GM21723 (cell line): ENCODE data around the gene PTCD2.
A peak's percentile ranks its signal among the peaks of the same experiment; 100 is the strongest.

Source experiments
- ATAC-seq: cut with Tn5 transposase; IDR thresholded peaks from one replicate; pipeline ENCODE4 v1.9.1; 2021; ENCODE audit warnings: mild to moderate bottlenecking, moderate library complexity; ENCODE audit not compliant: unreplicated experiment

PTCD2 gene, protein sequence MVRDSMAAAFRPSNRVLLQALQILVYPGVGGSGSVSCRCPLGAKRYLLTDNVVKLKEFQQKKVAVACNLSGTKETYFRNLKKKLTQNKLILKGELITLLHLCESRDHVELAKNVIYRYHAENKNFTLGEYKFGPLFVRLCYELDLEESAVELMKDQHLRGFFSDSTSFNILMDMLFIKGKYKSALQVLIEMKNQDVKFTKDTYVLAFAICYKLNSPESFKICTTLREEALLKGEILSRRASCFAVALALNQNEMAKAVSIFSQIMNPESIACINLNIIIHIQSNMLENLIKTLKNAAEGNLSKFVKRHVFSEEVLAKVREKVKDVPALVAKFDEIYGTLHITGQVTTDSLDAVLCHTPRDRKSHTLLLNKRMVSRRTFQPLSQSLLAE

GRCh38 chr5:72319976-72320752 lies at the start of gene PTCD2, which contains the start of gene MRPS27:
TSS of gene PTCD2 (plus strand) at chr5:72320373. CDS start at chr5:72320383, 10 bp downstream.
TSS of gene MRPS27 (minus strand) at chr5:72320240. CDS start at chr5:72320221, 19 bp downstream.
- ATAC-seq = peak; percentile 99

GRCh38 chr5:72271702-72272101 lies 48.5 kb upstream of the PTCD2 start:
- ATAC-seq = no peak

DNA sequence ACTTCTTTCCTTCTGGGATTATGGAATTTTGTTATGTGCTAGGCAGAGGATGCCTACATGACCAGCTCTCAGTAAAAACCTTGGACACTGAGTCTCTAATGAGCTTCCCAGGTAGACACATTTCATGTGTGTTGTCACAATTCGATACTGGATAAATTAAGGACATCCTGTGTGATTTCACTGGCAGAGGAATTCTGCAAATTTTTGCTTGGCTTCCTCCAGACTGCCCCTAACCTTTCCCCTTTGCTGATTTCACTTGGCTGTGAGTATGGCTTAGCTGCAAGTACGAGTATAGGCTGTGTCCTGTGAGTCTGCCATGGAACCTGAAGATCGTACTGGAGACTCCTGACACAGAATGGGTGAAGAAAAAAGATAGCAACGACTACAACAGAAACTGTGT lies 47.8 kb upstream of the PTCD2 start:
- ATAC-seq = no peak

DNA sequence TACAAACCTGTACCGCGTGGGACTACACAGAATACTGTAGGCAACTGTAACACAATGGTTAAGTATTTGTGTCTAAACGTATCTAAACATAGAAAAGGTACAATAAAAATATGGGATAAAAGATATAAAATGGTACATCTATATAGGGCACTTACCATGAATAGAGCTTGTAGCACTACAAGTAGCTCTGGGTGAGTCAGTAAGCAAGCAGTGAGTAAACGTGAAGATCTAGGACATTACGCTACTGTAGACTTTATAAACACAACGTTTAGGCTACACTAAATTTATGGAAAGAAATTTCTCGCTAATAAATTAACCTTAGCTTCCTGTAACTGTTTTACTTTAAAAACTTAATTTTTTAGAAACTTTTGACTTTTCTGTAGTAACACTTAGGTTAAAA lies 46.6 kb upstream of the PTCD2 start:
- no peak for ATAC-seq

DNA sequence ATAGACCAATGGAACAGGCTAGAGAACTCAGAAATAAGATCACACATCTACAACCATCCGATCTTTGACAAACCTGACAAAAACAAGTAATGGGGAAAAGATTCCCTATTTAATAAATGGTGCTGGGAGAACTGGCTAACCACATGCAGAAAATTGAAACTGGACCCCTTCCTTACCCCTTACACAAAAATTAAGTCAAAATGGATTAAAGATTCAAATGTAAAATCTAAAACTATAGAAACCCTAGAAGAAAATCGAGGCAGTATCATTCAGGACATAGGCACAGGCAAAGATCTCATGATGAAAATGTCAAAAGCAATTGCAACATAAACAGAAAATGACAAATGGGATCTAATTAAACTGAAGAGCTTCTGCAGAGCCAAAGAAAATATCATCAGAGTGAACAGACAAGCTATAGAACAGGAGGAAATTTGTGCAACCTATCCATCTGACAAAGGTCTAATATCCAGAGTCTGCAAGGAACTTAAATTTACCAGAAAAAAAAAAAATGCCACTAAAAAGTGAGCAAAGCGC lies 43.9 kb upstream of the PTCD2 start:
- ATAC-seq = no peak

- ATAC-seq = no peak
Measured at GRCh38 chr5:72280581-72281069, 39.5 kb upstream of the PTCD2 start.

DNA sequence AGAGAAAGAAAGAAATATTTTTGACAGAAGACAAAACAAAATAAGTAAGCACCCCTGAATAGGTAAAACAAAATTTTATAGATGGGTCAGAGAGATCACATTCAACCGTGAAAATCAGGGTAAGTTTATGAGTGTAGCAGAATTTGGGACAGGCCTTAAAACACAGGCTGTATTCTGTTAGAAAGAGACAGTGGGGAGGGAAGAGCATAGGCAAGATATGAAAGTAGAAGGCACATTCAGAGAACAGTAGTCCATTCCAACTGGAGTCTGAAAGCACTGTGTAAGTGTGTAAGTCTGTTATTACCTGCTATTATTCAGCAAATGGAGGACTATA lies 38.8 kb upstream of the PTCD2 start:
- no peak for ATAC-seq

DNA sequence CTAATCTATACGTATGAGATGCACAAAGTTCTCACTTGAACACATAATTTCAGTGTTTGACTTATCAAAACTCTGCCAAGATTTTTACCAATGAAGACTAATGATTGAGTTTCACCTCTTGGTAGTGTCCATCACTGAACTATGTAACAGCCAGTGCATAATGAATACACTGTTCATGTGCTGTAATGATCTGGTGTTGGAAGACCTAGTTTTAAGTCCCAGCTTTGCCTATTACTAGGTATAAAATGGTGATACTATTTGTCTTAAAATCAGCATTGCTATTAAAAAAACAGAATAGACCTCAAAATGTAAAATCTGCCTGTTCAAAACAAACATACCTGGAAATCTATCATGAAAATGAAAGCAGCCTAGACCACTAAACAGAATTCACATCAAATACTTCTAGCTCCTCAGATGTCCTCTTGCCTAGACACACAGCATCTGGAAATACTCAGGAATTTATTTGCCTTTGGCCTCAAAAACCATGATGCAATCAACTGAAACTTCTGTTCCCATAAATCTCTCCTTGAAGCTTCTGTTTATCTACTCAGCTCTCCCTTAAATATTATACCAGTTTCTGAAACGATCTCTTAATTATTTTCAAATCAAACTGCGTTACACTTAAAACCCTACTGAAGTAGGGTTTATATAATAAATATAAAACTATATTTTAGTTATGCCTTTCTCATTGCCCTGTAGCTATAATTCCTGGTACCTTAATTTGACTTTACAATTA lies 38.2 kb upstream of the PTCD2 start:
- no peak for ATAC-seq

- no peak for ATAC-seq
Measured at GRCh38 chr5:72282878-72283277, 37.3 kb upstream of the PTCD2 start.

DNA sequence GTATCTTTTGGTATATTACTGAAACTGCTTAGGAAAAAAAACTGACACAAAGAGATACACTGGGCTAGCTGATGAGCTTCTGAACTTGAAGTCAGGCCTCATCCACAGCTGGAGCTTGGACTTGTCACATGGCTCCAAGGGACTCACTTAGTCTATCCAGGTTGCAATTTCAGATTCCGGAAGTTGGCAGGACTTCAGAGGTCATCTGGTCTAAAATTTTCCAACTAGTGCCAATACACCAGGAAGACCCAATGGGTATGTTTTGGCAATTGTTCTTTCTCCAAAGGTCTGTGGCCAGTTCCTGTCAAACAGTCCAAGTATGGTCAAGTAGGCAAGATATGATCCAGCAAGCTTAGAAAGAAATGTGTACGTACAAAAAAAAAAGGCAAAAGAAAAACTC lies 36.8 kb upstream of the PTCD2 start:
- ATAC-seq = no peak

- ATAC-seq = no peak
Measured at GRCh38 chr5:72284559-72285423, 35.4 kb upstream of the PTCD2 start.

DNA sequence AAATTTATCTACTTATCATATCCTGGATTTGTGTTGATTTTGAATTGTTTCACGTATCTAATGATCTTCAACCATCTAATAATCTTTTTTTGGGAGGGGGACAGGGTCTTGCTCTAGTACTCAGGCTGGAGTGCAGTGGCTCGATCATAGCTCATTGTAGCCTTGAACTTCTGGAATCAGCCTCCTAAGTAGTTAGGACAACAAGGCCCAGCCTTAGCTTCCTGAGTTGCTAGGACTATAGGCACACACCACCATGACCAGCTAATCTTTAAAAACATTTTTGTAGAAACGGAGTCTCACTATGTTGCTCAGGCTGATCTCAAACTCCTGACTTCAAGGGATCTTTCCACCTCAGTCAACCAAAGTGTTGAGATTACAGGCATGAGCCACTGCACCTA lies 34.8 kb upstream of the PTCD2 start:
- no peak for ATAC-seq

DNA sequence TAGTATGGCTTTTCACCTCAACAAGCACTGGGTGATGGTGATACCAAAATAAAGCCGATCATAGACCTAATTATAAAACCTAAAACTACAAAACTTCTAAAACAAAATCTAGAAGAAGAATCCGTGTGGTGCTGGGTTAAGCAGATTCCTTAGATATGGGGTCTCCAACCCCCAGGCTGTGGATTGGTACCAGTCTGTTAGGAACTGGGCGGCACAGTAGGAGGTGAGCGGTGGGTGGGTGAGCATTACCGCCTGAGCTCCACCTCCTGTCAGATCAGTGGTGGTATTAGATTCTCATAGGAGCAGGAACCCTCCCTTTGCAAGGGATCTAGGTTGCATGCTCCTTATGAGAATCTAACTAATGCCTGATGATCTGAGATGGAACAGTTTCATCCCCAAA lies 33.4 kb upstream of the PTCD2 start:
- ATAC-seq = no peak

DNA sequence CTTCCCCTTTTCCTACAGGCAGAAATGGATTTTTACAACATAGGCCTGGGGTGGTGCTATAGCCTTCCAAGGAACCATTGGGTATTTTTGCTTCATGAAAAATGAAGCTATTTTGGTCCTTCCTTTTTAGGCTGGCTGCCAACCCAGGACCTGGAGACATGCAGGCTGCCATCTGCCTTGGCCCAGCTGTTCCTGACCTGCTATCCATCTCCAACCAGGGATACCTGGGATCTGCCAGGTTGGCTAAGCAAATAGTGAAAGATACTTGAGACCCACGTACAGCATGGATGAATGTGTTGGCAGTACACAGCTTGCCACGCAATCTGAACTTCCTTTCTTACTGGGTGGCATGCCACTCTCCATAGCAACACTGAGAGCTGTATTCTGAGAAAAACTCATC lies 31.2 kb upstream of the PTCD2 start:
- no peak for ATAC-seq

DNA sequence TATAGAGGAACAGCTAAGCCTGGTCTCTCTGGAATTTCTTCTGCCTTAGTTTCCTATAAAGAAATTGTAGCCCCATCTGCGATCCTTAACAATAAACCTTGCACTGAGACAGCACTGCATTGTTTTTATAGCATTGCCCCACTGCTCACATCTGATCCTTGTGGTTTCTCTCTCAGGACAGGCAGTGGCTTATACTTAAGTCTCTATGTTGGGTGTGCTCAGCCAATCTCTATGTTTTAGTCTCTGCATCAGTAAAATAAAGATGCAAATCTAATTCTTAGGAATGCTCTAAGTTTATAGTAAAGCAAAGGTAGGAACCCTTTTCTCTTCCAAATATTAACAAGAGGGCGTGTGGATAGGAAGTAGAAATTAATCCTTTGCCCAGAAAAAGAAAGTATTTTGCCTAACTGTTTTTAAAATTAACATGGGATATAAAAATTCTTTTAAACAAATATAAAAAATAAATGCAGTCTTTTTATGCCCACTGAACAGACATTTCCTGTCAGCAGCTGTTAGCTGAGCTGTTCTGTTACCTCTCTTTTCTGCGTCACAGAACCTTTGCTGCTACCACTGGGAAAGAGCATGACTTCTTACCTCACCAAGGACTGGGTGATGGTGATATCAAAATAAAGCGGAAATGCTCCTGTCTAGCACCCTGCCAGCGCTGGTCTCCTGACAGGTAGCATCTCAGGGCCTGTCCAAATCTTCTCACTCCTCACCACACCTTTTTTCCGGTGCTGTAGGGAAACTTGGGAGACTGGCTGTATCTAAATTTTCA lies 29.6 kb upstream of the PTCD2 start:
- ATAC-seq = no peak

DNA sequence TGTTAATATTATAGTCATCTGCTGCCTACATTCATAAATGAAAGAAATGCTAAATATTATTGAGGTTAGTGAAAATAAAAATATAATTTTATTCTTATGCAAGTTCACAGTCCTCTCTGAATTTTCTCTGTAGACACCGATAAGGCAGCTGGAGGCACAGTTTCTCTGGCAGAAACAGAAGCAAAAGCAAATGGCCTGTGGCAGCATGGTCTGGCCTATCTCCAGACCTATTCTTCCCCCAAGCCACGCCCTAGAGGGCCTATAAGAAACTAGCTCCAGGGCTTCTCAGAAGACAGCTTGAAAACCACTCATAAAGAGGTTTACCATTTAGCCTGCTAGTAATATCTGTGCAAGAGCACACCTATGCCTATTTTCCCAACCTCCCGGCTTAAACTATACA lies 28.6 kb upstream of the PTCD2 start:
- no peak for ATAC-seq

DNA sequence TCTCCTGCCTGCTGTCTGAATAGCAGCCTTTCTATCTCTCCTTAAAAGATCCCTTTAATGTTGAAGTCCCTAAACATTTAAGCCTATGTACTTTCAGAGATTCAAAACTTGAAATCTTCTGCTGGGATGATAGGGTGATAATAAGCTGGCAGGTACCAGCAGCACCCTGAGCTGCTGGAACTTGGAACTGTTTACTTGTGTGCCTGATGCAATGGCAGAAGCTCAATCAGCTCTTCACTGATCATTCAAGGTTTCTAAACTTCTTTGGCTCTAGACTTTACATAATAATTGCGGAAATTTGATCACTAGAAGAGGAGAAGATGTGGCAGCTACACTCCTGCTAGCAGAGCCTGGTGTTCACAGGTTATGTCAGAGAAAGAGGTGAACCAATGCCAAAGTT lies 27.8 kb upstream of the PTCD2 start:
- ATAC-seq = no peak

- ATAC-seq = no peak
Measured at GRCh38 chr5:72293495-72294055, 26.6 kb upstream of the PTCD2 start.

DNA sequence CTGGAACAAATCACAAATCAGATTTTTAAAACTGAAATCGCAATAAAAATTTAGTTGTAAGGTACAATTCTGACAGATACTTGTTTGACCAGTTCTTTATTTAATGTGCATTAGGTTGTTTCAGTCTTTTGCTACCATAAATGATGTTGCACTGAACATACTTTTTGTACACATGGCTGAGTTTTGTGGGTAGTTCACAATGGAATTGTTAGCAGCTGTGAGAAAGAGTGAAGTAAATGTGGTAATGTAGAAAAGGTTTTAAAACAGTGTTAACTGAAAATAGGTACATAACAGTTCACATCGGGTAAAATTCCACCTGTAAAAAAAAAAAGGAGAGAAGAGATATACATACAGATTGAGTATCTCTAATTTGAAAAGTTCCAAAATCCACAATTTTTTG lies 25.7 kb upstream of the PTCD2 start:
- no peak for ATAC-seq
